ENCODE results near the gene DDX6.
"Not testable (repeated sequence)": the region's sequence is repeated elsewhere in the genome, so short reads cannot be mapped to it uniquely, and the experiment has no call there.

Gene DDX6

GRCh38 chr11:118791111-118791960, at the start of gene DDX6:
TSS of gene DDX6 (minus strand) at chr11:118791164. CDS start at chr11:118786251, 4,913 bp downstream.
- DNase-seq: peak; percentile 88

GRCh38 chr11:118838905-118839553, 48.1 kb upstream of the DDX6 start:
- DNase-seq: no peak

- DNase-seq: no peak
Observed at GRCh38 chr11:118837868-118838267, 46.9 kb upstream of the DDX6 start.

- DNase-seq: no peak
Observed at GRCh38 chr11:118834427-118835028, 43.6 kb upstream of the DDX6 start.

GRCh38 chr11:118827118-118827517, 36.2 kb upstream of the DDX6 start:
- no peak for DNase-seq

- not testable (repeated sequence) for DNase-seq
Observed at GRCh38 chr11:118822936-118823510, 32.1 kb upstream of the DDX6 start.

- DNase-seq: no peak
Observed at GRCh38 chr11:118820412-118821357, 29.7 kb upstream of the DDX6 start.

- DNase-seq: not testable (repeated sequence)
Observed at GRCh38 chr11:118820025-118820379, 29.0 kb upstream of the DDX6 start.

GRCh38 chr11:118819334-118820024, 28.5 kb upstream of the DDX6 start:
- DNase-seq: no peak

- DNase-seq: no peak
Observed at GRCh38 chr11:118818130-118818529, 27.2 kb upstream of the DDX6 start.

- DNase-seq: no peak
Observed at GRCh38 chr11:118813551-118813950, 22.6 kb upstream of the DDX6 start.

GRCh38 chr11:118812485-118812884, 21.5 kb upstream of the DDX6 start:
- no peak for DNase-seq

GRCh38 chr11:118807800-118808778, 17.1 kb upstream of the DDX6 start:
- DNase-seq: no peak

GRCh38 chr11:118806400-118806799, 15.4 kb upstream of the DDX6 start:
- no peak for DNase-seq

GRCh38 chr11:118804094-118804493, 13.1 kb upstream of the DDX6 start:
- no peak for DNase-seq

- no peak for DNase-seq
Observed at GRCh38 chr11:118799372-118799771, 8.4 kb upstream of the DDX6 start.

- no peak for DNase-seq
Observed at GRCh38 chr11:118797510-118797909, 6.5 kb upstream of the DDX6 start.

GRCh38 chr11:118792570-118793124, 1.7 kb upstream of the DDX6 start:
- DNase-seq: peak; percentile 47

- DNase-seq: peak; percentile 45
Observed at GRCh38 chr11:118791961-118792569, 1.1 kb upstream of the DDX6 start.
